Neural cell (in vitro differentiated cells): ENCODE results near the gene TEX101. TPM values are rescaled to one million over a fixed set of nuclear protein-coding genes. Genes with fewer than 3 reads are reported as not detected.
"Not testable (repeated sequence)": the region's sequence is repeated elsewhere in the genome, so short reads cannot be mapped to it uniquely, and the experiment has no call there.

Source experiments
- H2AFZ ChIP-seq: fragments of 200-600, 300-800 bp; sonication (generic), shearing (Covaris generic); 2 replicates; pipeline ENCODE4 v1.6.0; 2014; ENCODE audit warnings: low read depth, mild to moderate bottlenecking, antibody characterized with exemption, low read length, moderate library complexity
- H3F3A ChIP-seq: fragments of 200-600 bp; shearing (Covaris generic); 2 replicates; pipeline ENCODE4 v1.6.1; 2016; ENCODE audit warnings: mild to moderate bottlenecking, moderate library complexity, mixed read lengths, antibody characterized with exemption, low read length; ENCODE audit not compliant: insufficient read depth, poor library complexity, severe bottlenecking
- H3K27ac ChIP-seq: fragments of 200-600, 300-800 bp; sonication (generic), shearing (Covaris generic); 2 replicates; pipeline ENCODE4 v1.5.1; 2014; ENCODE audit warnings: mild to moderate bottlenecking, low read length, moderate library complexity
- H3K27me3 ChIP-seq: fragments of 300-800, 200-600 bp; sonication (generic), shearing (Covaris generic); 2 replicates; pipeline ENCODE4 v1.6.0; 2014; ENCODE audit warnings: mild to moderate bottlenecking, low read depth, low read length, moderate library complexity; ENCODE audit not compliant: insufficient read depth
- H3K36me3 ChIP-seq: fragments of 300-800, 200-600 bp; sonication (generic), shearing (Covaris generic); 2 replicates; pipeline ENCODE4 v1.5.1; 2014; ENCODE audit warnings: mild to moderate bottlenecking, antibody characterized with exemption, low read length, moderate library complexity; ENCODE audit not compliant: insufficient read depth
- H3K4me2 ChIP-seq: fragments of 300-800, 200-600 bp; sonication (generic), shearing (Covaris generic); 2 replicates; pipeline ENCODE4 v1.6.0; 2014; ENCODE audit warnings: mild to moderate bottlenecking, low read length
- H3K4me3 ChIP-seq: fragments of 300-800, 200-600 bp; sonication (generic), shearing (Covaris generic); 2 replicates; pipeline ENCODE4 v1.5.1; 2014; ENCODE audit warnings: mild to moderate bottlenecking, low read length, moderate library complexity
- H3K79me2 ChIP-seq: fragments of 200-600 bp; shearing (Covaris generic); replicated peaks from 2 replicates; pipeline ENCODE4 v1.6.0; 2014; ENCODE audit warnings: mild to moderate bottlenecking, low read length, moderate library complexity; ENCODE audit not compliant: insufficient read depth
- H3K9ac ChIP-seq: fragments of 300-800, 200-600 bp; sonication (generic), shearing (Covaris generic); 2 replicates; pipeline ENCODE4 v1.6.1; 2016; ENCODE audit warnings: mild to moderate bottlenecking, low read length, mixed read lengths
- H3K9me2 ChIP-seq: fragments of 200-600 bp; shearing (Covaris generic); 2 replicates; pipeline ENCODE4 v1.6.1; 2016; ENCODE audit warnings: mild to moderate bottlenecking, low read length, mixed read lengths; ENCODE audit not compliant: insufficient read depth
- H3K9me3 ChIP-seq: fragments of 200-600, 300-800 bp; sonication (generic), shearing (Covaris generic); 2 replicates; pipeline ENCODE4 v1.6.1; 2016; ENCODE audit warnings: mild to moderate bottlenecking, mixed run types, low read length, moderate library complexity, mixed read lengths
- H4K20me1 ChIP-seq: fragments of 200-600 bp; shearing (Covaris generic); 2 replicates; pipeline ENCODE4 v1.6.1; 2016; ENCODE audit warnings: mild to moderate bottlenecking, mixed run types; ENCODE audit not compliant: insufficient read depth
- EP300 ChIP-seq: fragments of 450-650 bp; conservative IDR thresholded peaks from 2 replicates; pipeline ENCODE4 v1.6.1; 2014; ENCODE audit warnings: antibody characterized with exemption, mild to moderate bottlenecking, moderate library complexity; ENCODE audit not compliant: poor library complexity, severe bottlenecking
- EZH2 ChIP-seq: fragments of 200-600, 300-800 bp; shearing (Covaris generic), sonication (generic); IDR thresholded peaks from 2 replicates; pipeline ENCODE4 v1.6.1; 2014; ENCODE audit warnings: antibody characterized with exemption, low read length, borderline replicate concordance, mild to moderate bottlenecking; ENCODE audit not compliant: insufficient read depth, poor library complexity, severe bottlenecking
- MXI1 ChIP-seq: fragments of 450-650 bp; conservative IDR thresholded peaks from 2 replicates; pipeline ENCODE4 v1.6.1; 2014; ENCODE audit warnings: antibody characterized with exemption, mild to moderate bottlenecking; ENCODE audit not compliant: poor library complexity, severe bottlenecking
- POLR2AphosphoS5 ChIP-seq: IDR thresholded peaks from 2 replicates; pipeline ENCODE4 v1.6.1; 2012
- RAD21 ChIP-seq: fragments of 450-650 bp; conservative IDR thresholded peaks from 2 replicates; pipeline ENCODE4 v1.6.1; 2014; ENCODE audit warnings: antibody characterized with exemption, mild to moderate bottlenecking, moderate library complexity
- SMC3 ChIP-seq: fragments of 450-650 bp; conservative IDR thresholded peaks from 2 replicates; pipeline ENCODE4 v1.6.1; 2014; ENCODE audit warnings: antibody characterized with exemption, mild to moderate bottlenecking, moderate library complexity; ENCODE audit not compliant: poor library complexity
- TAF1 ChIP-seq: IDR thresholded peaks from 2 replicates; pipeline ENCODE4 v1.6.1; 2012; ENCODE audit warnings: low read depth
- polyA plus RNA-seq: library from polyadenylated mRNA; depleted of rRNA; stranded (reverse); fragments of >200 nt; gene quantifications from 2 replicates; pipeline ENCODE4 v1.2.3, GENCODE V29; 2014
- TF ChIP-seq, protein P1 (sequence below): fragments of 450-650 bp; IDR thresholded peaks from 2 replicates; pipeline ENCODE4 v1.5.1; 2014; ENCODE audit warnings: antibody characterized with exemption, mild to moderate bottlenecking, moderate library complexity; ENCODE audit not compliant: poor library complexity, severe bottlenecking
- TF ChIP-seq, protein P2 (sequence below): IDR thresholded peaks from 2 replicates; pipeline ENCODE4 v1.6.1; 2012; ENCODE audit warnings: borderline replicate concordance

Gene TEX101
- polyA plus RNA-seq, 1 donor from 2014 or later = not detected

DNA sequence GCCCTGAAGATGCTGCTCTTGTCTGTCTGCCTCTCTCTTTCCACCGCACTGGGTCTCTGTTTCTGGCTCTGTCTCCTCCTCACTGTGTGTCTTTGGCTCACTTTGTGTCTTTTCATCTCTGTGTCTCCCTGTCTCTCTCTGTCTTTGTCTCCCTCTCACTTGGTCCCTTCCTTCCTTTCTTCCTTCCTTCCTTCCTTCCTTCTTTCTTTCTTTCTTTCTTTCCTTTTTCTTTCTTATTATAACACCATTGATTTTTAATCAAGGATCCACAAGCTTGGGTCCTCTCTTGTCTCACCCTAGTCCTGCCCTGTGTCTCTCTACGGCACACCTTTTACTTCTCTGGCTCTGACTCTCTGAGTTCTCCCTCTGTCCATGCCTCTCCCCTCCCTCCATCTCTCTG, 46.9 kb upstream of the TEX101 start:
- Histone ChIP-seq H3K36me3 (no peaks in the 10 kb centered on the region), H3K9me3 (no peaks in the 10 kb centered on the region), H3F3A (no peaks in the 10 kb centered on the region), H3K4me3 (no peak overlapping the region), H3K9me2 (no peaks in the 10 kb centered on the region), H3K27me3 (no peaks in the 10 kb centered on the region), H3K4me2 (no peak overlapping the region), H4K20me1 (no peaks in the 10 kb centered on the region), H3K27ac (no peak overlapping the region), H3K9ac (no peak overlapping the region), H3K79me2 (no peaks in the 10 kb centered on the region), H2AFZ (no peak overlapping the region)
- TF ChIP-seq, protein P1, sequence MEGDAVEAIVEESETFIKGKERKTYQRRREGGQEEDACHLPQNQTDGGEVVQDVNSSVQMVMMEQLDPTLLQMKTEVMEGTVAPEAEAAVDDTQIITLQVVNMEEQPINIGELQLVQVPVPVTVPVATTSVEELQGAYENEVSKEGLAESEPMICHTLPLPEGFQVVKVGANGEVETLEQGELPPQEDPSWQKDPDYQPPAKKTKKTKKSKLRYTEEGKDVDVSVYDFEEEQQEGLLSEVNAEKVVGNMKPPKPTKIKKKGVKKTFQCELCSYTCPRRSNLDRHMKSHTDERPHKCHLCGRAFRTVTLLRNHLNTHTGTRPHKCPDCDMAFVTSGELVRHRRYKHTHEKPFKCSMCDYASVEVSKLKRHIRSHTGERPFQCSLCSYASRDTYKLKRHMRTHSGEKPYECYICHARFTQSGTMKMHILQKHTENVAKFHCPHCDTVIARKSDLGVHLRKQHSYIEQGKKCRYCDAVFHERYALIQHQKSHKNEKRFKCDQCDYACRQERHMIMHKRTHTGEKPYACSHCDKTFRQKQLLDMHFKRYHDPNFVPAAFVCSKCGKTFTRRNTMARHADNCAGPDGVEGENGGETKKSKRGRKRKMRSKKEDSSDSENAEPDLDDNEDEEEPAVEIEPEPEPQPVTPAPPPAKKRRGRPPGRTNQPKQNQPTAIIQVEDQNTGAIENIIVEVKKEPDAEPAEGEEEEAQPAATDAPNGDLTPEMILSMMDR = no peak
- TF ChIP-seq TAF1 = no peak
- TF ChIP-seq, protein P2, sequence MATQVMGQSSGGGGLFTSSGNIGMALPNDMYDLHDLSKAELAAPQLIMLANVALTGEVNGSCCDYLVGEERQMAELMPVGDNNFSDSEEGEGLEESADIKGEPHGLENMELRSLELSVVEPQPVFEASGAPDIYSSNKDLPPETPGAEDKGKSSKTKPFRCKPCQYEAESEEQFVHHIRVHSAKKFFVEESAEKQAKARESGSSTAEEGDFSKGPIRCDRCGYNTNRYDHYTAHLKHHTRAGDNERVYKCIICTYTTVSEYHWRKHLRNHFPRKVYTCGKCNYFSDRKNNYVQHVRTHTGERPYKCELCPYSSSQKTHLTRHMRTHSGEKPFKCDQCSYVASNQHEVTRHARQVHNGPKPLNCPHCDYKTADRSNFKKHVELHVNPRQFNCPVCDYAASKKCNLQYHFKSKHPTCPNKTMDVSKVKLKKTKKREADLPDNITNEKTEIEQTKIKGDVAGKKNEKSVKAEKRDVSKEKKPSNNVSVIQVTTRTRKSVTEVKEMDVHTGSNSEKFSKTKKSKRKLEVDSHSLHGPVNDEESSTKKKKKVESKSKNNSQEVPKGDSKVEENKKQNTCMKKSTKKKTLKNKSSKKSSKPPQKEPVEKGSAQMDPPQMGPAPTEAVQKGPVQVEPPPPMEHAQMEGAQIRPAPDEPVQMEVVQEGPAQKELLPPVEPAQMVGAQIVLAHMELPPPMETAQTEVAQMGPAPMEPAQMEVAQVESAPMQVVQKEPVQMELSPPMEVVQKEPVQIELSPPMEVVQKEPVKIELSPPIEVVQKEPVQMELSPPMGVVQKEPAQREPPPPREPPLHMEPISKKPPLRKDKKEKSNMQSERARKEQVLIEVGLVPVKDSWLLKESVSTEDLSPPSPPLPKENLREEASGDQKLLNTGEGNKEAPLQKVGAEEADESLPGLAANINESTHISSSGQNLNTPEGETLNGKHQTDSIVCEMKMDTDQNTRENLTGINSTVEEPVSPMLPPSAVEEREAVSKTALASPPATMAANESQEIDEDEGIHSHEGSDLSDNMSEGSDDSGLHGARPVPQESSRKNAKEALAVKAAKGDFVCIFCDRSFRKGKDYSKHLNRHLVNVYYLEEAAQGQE = no peak
- no peak for TF ChIP-seq MXI1
- TF ChIP-seq POLR2AphosphoS5 = no peak
- no peak for TF ChIP-seq EZH2
- no peak for TF ChIP-seq RAD21
- no peak for TF ChIP-seq SMC3
- TF ChIP-seq EP300 = no peak

DNA sequence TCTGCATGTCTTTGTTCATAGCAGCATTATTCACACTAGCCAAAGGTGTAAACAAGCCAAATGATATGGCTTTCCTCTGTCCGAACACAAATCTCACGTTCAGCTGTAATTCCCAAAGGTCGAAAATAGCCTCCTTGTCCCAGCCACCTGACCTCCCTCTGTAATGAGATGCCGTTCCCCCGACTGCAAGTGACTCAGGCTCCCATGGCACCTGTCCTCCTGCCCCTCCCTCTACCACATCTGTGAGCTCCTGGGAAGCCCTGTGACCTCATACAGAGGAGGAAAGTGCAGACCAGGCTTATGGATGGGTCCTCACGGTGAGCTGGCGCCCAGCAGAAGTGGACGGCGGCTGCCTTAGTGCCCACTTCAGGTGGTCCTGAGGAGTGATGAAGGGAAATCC, 45.8 kb upstream of the TEX101 start:
- H3K9ac ChIP-seq, H3K36me3 ChIP-seq, H3K79me2 ChIP-seq, H3F3A ChIP-seq, H3K9me3 ChIP-seq, H3K4me2 ChIP-seq, H3K27ac ChIP-seq, H3K27me3 ChIP-seq, H2AFZ ChIP-seq, H3K4me3 ChIP-seq, H4K20me1 ChIP-seq, H3K9me2 ChIP-seq: not testable (repeated sequence)

DNA sequence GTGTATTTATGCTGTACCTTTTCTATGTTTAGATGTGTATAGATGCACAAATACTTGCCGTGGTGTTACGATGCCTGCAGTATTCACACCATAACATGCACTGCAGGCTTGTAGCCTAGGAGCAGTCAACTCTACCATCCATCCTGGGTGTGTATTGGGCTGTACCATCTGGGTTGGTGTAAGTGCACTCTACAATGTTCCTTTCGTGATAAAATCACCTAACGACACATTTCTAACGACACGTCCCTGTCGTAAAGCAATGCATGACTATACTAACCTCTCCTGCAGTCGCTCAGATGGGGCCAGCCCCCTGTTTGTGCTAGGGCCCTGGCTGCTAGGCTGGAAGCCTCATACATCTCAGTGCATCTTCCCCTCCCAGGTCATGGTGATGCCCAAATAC, 42.8 kb upstream of the TEX101 start:
- no peak for TF ChIP-seq SMC3
- TF ChIP-seq, protein P2 = no peak
- TF ChIP-seq, protein P1 = no peak
- TF ChIP-seq EP300 = no peak
- no peak for TF ChIP-seq MXI1
- no peak for TF ChIP-seq RAD21
- no peak for TF ChIP-seq POLR2AphosphoS5
- no peak for TF ChIP-seq TAF1
- no peak for TF ChIP-seq EZH2
- no peaks in the 10 kb centered on the region for H4K20me1 ChIP-seq
- no peaks in the 10 kb centered on the region for H3K9me2 ChIP-seq
- H3K27me3 ChIP-seq = no peaks in the 10 kb centered on the region
- H3K27ac ChIP-seq = no peak overlapping the region
- H2AFZ ChIP-seq = no peak overlapping the region
- no peak overlapping the region for H3K9ac ChIP-seq
- H3K4me2 ChIP-seq = no peak overlapping the region
- no peaks in the 10 kb centered on the region for H3K79me2 ChIP-seq
- no peaks in the 10 kb centered on the region for H3K9me3 ChIP-seq
- no peak overlapping the region for H3K4me3 ChIP-seq
- no peaks in the 10 kb centered on the region for H3F3A ChIP-seq
- no peaks in the 10 kb centered on the region for H3K36me3 ChIP-seq
